ENCODE results near the gene SYDE1.

DNA sequence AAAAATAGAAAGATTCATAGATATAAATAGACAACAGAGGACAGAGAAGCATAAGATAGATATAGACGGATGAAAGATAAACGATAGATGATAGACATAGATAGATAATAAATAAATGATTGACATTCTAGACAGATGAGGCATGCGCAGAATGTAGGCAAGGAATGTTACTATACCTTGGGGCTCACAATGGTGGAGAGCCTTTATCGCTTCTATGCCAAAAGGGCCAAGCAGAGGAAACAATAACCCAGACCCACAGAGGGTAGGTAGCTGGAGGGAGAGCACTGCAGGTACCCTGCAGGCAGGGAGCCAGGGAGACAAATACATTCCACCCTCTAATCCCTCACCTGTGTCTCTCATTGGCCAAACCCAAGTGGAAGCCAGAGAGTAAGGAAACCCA is 49.2 kb downstream of the SYDE1 start:
- TF ChIP-seq, protein P1, sequence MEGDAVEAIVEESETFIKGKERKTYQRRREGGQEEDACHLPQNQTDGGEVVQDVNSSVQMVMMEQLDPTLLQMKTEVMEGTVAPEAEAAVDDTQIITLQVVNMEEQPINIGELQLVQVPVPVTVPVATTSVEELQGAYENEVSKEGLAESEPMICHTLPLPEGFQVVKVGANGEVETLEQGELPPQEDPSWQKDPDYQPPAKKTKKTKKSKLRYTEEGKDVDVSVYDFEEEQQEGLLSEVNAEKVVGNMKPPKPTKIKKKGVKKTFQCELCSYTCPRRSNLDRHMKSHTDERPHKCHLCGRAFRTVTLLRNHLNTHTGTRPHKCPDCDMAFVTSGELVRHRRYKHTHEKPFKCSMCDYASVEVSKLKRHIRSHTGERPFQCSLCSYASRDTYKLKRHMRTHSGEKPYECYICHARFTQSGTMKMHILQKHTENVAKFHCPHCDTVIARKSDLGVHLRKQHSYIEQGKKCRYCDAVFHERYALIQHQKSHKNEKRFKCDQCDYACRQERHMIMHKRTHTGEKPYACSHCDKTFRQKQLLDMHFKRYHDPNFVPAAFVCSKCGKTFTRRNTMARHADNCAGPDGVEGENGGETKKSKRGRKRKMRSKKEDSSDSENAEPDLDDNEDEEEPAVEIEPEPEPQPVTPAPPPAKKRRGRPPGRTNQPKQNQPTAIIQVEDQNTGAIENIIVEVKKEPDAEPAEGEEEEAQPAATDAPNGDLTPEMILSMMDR (IDR thresholded peaks at IDR 0.05): no peak
- TF ChIP-seq POLR2A (IDR thresholded peaks at IDR 0.05) (no peak), POLR2AphosphoS5 (IDR thresholded peaks at IDR 0.05; ENCODE audit: insufficient read depth in 1 of 2, low read depth in 1 of 2) (no peak)
